Activated gamma-delta T cell (primary cell): ENCODE measurements around the gene REPIN1.

ENCODE experiments used
- DNase-seq: peaks from one replicate; lab custom pipeline; 2025; lab: John Stamatoyannopoulos, UW

Gene REPIN1

GRCh38 chr7:150396426-150396825, 27.8 kb downstream of the REPIN1 start:
- DNase-seq = no peak

GRCh38 chr7:150396851-150397260, 28.2 kb downstream of the REPIN1 start:
- no peak for DNase-seq

GRCh38 chr7:150397346-150398107, 28.9 kb downstream of the REPIN1 start:
- no peak for DNase-seq

GRCh38 chr7:150398108-150398964, 29.7 kb downstream of the REPIN1 start:
- DNase-seq = no peak

- DNase-seq = no peak
Observed at GRCh38 chr7:150398965-150399320, 30.3 kb downstream of the REPIN1 start.

GRCh38 chr7:150399421-150400007, 30.9 kb downstream of the REPIN1 start:
- no peak for DNase-seq

- no peak for DNase-seq
Observed at GRCh38 chr7:150400008-150400787, 31.6 kb downstream of the REPIN1 start.

- DNase-seq = no peak
Observed at GRCh38 chr7:150400788-150401423, 32.3 kb downstream of the REPIN1 start.

- DNase-seq = no peak
Observed at GRCh38 chr7:150401424-150401790, 32.8 kb downstream of the REPIN1 start.

- DNase-seq = no peak
Observed at GRCh38 chr7:150401861-150402631, 33.4 kb downstream of the REPIN1 start.

GRCh38 chr7:150402671-150403321, 34.2 kb downstream of the REPIN1 start:
- no peak for DNase-seq

GRCh38 chr7:150403376-150404171, 35.0 kb downstream of the REPIN1 start:
- no peak for DNase-seq

- no peak for DNase-seq
Observed at GRCh38 chr7:150404172-150404804, 35.7 kb downstream of the REPIN1 start.

GRCh38 chr7:150404805-150405583, 36.4 kb downstream of the REPIN1 start:
- peak; percentile 72 for DNase-seq

GRCh38 chr7:150405584-150406311, 37.1 kb downstream of the REPIN1 start:
- DNase-seq = no peak

- no peak for DNase-seq
Observed at GRCh38 chr7:150406312-150406566, 37.6 kb downstream of the REPIN1 start.

- DNase-seq = no peak
Observed at GRCh38 chr7:150406567-150407421, 38.2 kb downstream of the REPIN1 start.
